Right hindlimb (tissue), 1 donor: ENCODE data around the gene ITGA11.

Experiments used
- DNase-seq: peaks from one replicate; pipeline ENCODE4 v3.0.0-alpha.2; 2018

Gene ITGA11

DNA sequence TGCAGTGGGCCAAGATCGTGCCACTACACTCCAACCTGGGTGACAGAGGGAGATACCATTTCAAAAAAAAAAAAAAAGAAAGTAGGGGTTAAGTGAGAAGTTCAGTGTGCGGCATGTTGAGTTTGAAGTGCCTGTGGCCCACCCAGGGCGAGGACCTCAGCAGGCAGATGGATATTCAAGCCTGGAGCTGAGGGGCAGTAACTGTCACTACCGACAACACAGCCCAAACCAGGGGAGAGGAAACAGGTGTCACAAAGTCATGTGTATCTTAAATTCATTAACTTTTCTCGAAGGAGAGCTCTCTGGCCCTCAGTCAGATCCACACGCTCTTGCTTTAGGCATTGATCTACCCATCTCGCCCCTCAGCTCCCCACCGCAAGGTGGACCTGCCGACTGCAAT, 109.2 kb downstream of the ITGA11 start:
- no peak for DNase-seq

GRCh38 chr15:68321229-68321628, 110.7 kb downstream of the ITGA11 start:
- no peak for DNase-seq

DNA sequence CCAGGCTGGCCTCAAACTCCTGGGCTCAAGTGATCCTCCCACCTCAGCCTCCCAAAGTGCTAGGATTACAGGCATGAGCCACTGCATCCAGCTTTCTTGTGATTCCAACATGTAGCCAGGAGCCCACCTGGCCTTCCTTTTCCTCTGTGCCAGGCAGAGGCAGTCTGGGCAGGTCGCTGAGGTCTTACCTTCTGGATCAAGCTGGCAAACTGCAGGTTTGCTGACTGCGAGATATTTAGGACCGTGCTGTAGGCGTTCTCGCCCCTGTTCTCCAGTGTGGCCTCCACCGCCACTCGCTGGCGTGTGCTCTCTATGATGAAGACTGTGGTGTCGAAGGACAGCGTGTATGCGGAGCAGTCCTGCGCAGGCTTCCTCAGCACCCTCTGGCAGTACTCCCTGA, 112.0 kb downstream of the ITGA11 start:
- no peak for DNase-seq

- DNase-seq, result no peak
Measured at GRCh38 chr15:68318931-68319909, 112.7 kb downstream of the ITGA11 start.

DNA sequence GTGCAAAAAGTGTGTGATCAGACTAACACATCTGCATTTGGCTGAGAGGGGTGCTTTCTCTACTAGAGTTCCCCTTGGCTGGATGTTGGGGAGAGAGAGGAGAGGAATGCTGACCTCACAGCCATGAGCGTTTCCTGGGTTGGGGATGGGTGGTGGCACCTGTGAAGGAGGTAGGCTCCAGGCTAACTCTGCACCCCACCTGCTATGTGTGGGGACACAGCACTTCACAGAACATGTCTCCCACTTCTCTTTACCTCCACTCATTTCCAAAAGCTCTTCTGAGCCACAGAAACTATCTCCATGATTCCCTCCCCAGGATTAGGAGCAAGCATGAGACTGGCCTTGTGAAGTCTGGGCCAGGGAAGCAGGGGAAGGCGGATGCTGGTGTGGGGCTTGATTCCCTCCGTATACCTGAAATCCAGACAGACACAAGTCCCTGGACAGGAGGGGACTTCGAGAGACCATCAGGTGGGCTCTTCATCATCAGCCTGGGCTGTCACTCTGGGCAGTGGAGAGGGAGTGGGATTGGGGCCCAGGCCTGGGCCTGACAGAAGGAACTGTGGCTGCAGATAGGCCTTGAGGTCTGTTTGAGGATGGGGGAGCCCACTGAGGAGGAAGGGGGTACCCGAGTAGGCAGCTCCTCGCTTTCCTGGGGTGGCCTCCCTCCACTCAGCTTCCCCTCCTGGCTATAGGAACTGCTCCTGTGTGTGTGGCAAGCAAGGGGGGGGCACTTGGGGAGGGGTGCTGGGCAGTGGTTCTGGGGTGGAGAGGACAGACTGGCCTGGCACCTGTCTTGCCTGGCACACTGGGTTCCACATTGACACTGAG, 113.7 kb downstream of the ITGA11 start:
- no peak for DNase-seq

- DNase-seq, result peak; percentile 12
Measured at GRCh38 chr15:68317281-68318007, 114.5 kb downstream of the ITGA11 start.

GRCh38 chr15:68316061-68316804, 115.7 kb downstream of the ITGA11 start:
- DNase-seq, result peak; percentile 35

DNA sequence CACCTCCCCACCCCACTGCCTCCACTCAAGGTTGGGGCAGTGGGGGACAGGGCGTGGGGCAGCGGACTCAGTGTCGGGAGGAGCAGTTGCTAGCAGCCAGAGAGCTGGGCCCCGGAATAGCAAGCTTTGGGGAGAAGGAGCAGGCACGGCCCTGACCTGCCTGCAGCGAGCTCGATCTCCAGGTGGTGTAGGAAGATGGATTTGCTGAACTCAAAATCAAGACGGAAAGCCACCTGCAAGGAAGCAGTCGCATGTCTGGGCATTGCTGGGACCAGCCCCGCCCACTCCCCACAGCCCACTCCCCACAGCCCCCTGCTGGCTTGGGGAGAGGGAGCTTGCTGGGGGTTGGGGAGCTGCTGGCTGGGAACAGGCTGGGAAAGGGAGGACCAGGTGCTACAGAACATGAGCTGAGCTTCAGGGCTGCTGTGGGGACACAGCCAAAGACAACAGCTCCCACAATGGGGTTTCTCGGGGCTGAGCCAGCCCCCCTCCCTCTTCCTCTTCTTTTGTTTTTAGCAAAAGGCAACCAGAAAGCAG, 116.4 kb downstream of the ITGA11 start:
- peak; percentile 64 for DNase-seq

DNA sequence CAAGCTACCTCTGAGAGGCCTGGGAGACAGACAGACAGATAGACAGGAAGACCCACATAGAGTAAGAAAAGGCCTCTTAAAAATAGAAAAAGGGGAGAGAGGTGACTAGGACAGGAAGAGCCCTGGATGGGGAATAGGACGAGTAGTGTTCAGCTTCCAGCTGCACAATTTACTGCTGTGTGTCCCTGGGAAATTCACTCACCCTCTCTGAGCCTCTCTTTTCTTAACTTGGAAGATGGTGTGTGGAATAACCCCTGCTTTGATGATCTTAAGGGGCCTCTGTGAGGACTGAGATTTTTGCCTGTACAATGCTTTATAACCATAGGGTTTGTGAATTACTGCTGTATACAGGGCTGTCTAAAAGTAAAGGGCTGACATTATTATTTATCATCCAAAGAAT, 116.9 kb downstream of the ITGA11 start:
- peak; percentile 9 for DNase-seq

- DNase-seq, result peak; percentile 46
Measured at GRCh38 chr15:68314563-68314962, 117.4 kb downstream of the ITGA11 start.

DNA sequence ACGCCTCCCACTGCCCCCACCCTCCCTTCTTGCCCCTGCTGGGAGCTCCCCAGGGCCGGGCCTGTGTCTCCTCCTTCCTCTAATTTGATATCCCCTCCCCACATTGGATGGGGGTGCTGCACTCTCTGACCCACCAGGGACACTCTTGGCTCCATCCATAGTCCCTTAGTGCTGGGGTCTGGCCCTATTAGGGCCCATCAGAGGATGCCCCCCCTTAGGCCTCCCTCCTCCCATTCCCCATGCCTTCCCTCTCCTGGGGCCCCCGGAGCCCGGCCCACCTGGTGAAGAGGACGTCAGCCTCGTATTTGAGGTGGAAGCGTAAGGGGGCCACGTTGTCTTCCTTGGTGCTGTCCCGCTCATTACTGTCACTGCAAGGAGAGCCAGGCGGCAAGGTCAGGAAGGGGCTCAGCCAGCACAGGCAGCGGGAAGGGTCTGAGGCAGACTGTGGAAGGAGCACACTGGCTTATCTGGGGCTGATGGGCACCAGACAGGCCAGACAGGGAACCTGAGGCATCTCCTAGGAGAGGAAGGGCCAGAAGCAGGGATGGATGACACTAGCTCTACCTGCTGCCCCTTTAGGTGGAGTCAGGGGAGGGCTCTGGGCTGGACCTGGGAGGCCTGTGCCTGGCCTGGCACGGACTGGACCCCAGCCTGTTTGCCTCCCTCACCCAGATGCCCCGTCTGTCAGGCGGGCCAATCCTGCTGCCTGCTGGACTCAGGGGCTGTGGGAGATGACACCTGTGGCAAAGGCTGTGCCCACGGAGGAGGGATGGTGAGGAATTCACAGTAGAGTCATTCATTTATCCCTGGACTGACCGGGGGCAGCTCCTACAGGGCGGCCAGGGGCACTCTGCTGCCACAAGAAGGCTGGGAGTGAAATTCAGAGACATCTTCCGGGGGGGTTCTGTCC, 118.2 kb downstream of the ITGA11 start:
- peak; percentile 12 for DNase-seq

- peak; percentile 14 for DNase-seq
Measured at GRCh38 chr15:68312701-68313204, 119.2 kb downstream of the ITGA11 start.

DNA sequence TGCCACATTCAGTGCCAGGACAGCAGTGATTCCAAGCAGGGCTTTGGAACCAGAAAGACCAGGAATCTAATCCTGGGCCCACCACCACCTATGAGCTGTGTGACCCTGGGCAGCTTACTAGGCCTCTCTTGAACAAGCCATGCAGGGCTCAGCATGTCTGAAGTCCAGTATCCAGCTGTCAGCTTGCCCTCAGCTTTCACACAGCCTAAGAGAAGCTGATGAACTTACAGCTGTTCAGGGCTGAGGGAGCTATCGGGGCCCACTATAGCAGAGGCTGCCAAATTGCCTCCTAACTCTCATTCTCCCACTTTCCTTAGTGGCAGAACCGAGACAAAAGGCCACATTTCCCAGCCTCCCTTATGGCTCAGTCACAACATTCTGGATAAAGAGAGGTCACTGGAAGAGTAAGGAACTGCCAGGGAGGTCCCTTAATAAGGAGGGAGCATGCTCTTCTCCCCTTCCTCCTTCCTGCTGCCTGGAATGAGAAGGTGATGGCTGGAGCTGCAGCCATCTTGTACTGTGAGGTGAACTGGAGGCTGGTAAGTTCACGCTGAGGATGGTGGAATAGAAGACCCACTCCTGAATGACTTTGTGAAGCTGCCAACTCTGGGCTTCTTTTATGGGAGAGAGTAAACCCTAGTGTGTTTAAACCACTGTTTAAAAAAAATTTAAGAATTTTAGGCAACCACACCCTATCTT, 120.0 kb downstream of the ITGA11 start:
- DNase-seq, result peak; percentile 29

DNA sequence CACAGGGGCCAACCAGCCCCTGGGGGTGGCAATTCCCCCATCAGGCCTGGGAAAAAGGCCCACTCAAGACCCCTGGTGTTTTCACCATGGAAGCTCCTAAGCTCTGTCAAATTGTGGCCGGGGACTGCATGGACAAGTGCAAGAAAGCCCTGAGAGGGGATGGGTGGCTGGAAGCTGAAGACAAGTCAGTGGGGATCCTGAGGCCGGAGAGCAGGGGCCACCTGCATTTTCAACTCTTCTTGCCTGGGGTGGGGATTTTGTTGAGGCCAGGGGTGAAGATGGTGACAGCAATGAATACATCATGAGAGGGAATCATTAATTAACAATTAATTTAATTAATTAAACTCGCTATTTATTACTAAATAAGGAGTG, 120.5 kb downstream of the ITGA11 start:
- no peak for DNase-seq

GRCh38 chr15:68310804-68311463, 121.0 kb downstream of the ITGA11 start:
- DNase-seq, result no peak

GRCh38 chr15:68310178-68310803, 121.7 kb downstream of the ITGA11 start:
- DNase-seq, result peak; percentile 55

GRCh38 chr15:68309024-68309423, 122.9 kb downstream of the ITGA11 start:
- DNase-seq, result no peak

GRCh38 chr15:68307131-68307928, 124.6 kb downstream of the ITGA11 start:
- DNase-seq, result no peak
